GM12875 (cell line): Measurements from ENCODE around the gene IGSF9B.

Source experiments
- H3K4me3 ChIP-seq: one replicate; pipeline ENCODE4 v1.5.1; 2011; ENCODE audit warnings: low read depth, low read length, control low read depth
- TF ChIP-seq, protein P1 (sequence below): IDR thresholded peaks from 2 replicates; pipeline ENCODE4 v1.5.1; 2011; ENCODE audit warnings: low read depth, mild to moderate bottlenecking, control low read depth, inconsistent platforms, low read length, moderate library complexity, borderline replicate concordance; ENCODE audit not compliant: insufficient read depth

Gene IGSF9B

DNA sequence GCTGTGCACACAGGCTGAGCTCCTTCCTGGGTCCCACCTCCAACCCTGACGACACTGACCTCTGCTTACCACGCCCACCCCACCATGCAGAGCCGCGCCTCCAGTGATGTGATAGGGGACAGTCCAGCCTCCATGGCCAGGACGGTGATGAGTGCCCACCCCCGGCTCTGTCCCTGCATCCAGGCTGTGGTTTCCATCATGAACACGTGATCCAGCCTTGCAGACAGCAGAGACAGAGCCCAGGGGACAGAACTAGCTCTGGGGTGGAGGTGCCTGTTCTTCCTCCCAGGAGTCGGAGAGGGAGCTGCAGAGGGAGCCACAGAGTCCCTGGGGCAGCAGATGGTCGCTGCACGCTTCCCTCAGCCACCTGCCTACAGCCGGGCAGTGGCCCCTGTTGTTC, 42.6 kb upstream of the IGSF9B start:
- TF ChIP-seq, protein P1, sequence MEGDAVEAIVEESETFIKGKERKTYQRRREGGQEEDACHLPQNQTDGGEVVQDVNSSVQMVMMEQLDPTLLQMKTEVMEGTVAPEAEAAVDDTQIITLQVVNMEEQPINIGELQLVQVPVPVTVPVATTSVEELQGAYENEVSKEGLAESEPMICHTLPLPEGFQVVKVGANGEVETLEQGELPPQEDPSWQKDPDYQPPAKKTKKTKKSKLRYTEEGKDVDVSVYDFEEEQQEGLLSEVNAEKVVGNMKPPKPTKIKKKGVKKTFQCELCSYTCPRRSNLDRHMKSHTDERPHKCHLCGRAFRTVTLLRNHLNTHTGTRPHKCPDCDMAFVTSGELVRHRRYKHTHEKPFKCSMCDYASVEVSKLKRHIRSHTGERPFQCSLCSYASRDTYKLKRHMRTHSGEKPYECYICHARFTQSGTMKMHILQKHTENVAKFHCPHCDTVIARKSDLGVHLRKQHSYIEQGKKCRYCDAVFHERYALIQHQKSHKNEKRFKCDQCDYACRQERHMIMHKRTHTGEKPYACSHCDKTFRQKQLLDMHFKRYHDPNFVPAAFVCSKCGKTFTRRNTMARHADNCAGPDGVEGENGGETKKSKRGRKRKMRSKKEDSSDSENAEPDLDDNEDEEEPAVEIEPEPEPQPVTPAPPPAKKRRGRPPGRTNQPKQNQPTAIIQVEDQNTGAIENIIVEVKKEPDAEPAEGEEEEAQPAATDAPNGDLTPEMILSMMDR, result no peak
- H3K4me3 ChIP-seq, result no peak overlapping the region

DNA sequence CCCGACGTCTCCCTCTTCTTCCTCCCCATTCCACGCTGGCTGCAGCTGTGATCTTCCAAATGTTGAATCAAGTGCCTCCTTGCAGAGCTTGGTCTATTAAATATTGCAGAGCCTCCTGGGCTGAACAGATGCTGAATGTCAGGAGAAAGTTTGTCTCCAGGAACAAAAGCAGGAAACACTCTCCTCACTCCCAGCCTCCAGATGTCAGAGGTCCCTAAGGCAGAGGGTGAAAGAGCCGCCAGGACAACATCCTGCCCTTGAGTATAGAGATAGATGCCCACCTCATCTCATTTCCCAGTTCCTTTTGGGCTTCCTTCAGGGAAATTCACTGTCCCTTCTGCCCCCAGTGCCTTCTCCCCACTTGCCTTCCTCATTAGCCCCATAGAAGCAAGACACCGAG, 40.8 kb upstream of the IGSF9B start:
- TF ChIP-seq, protein P1, result no peak

DNA sequence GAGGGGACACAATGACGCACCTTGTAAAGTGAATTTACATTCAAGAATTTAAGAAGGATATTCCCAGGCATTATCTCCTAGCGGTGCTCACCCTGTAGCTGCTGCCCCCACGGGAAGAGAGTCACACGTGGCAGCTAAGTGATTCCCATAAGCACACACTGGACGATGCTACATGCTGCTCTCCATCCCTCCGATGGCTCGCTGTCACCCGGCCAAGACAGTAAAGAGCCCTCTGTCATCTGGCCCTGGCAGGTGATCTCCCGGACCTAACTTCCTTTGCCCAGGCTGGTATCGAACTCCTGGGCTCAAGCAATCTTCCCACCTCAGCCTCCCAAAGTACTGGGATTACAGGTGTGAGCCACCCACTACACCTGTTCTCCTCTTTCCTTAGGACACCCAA, 39.9 kb upstream of the IGSF9B start:
- no peak overlapping the region for H3K4me3 ChIP-seq
- TF ChIP-seq, protein P1, result no peak

More for the DNA sequence above, 40.8 kb upstream of the IGSF9B start:
- no peak overlapping the region for H3K4me3 ChIP-seq

DNA sequence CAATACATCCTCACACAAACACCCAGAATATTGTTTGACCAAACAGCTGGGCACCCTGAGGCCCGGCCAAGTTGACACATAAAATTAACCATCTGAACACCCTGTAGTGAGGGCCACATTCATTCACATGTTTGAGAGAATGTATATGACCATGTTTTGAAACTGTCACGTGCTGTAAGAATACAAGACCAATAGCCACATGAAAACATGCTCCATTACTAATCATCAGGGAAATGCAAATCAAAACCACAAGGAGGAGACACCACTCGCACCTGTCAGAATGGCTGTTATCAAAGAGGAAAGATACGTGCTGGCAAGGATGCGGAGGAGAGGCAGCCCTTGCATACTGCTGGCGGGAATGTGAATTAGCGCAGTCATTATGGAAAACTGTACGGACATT, 38.3 kb upstream of the IGSF9B start:
- TF ChIP-seq, protein P1, result no peak
- no peak overlapping the region for H3K4me3 ChIP-seq

DNA sequence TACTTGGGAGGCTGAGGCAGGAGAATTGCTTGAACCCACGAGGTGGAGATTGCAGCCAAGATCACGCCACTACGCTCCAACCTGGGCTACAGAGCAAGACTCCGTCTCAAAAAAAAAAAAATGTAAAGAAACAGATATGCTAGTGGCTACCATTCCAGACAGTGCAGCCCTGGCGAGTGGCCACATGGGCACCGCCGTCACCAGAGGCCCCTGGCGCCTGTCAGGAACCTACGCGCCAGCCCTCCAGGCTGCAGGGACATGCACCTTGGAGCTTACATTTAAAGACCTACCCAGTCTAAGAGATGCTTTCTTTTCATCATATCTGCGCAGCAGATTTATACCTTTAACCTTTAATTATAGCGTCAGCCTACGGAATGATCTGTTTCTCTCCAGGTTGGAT, 37.2 kb upstream of the IGSF9B start:
- no peak overlapping the region for H3K4me3 ChIP-seq
- TF ChIP-seq, protein P1, result no peak

DNA sequence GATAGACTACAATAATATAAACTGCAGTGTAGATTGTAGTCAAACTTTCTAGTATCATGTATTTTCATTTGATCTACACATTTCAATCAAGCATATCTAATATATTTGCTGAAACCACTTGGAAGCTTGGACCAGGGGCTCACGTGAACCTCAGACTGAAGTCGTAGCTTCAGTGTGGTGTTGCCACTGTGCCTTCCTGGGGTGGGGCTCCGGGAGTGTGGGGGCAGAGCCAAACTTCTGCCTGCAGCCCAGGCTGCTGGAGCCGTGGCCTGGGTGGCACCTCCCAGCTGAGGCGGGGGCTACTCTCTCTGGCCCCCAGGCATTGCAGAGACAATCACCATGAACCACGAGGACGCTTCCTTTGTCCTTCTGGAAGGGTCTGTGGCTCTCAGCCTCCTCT, 36.3 kb upstream of the IGSF9B start:
- no peak overlapping the region for H3K4me3 ChIP-seq
- TF ChIP-seq, protein P1, result no peak

DNA sequence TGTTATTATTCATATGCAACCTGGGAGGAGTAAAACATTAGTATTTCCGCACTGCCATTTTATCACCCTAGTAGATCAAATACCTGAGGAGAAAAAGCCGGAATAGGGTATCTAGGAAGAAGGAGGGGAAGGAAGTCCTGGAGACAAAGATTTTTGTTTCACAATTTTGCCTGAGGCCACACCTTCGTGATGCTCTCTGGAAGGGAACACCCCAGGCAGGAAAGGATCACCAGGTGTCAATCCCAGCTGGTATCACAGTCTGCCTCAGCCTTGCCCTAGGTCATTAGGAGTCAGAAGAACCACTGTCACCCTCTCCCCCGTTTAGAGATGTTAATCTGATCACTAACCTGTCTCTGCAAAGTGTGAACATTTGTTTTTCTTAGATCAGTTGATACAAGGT, 35.4 kb upstream of the IGSF9B start:
- no peak overlapping the region for H3K4me3 ChIP-seq
- TF ChIP-seq, protein P1, result no peak
